NK-92 treated with Interleukin-12 subunit alpha and Interleukin-12 subunit beta, amount 100 ng/mL, for 24 hours (cell line): ENCODE results near the gene GPR21.

Experiments used
- DNase-seq: peaks from one replicate; lab custom pipeline; 2025; lab: John Stamatoyannopoulos, UW

Gene GPR21

DNA sequence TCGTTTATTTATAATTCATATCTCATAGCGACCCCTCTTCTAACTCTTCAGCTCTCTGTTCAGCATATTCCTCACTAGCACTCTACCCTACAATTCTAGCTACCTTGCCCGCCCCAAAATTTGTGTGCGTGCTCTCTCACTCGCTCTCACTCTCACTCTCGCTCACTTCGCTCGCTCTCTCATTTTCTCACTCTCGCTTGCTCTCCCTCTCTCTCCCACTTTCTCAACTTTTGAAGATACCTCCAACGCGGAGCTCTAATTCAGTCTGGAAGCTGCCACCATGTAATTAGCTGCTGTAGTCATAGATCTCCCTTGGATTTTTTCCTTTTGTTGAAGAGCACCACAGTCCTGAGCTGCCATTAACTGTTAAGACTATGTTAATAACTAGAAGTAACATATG lies 30.4 kb downstream of the GPR21 start:
- no peak for DNase-seq

DNA sequence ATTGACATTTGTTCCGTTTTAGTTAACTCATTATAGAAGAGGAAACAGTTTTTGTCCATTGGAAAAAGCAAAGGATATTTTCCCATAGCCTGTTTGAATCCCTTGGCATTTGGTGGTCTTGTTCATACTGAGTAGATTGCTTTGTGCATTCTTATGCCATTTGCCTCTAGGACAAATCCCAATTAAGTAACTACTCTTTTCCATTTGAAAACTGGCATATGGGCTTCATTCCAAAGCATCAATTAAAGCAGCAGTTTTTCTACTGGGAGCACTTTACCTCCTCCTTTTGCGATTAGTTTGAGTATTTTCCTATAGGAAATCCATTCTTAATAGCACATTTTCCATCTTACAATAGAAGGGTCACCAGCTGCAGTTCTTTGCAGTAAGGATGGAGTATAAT lies 31.2 kb downstream of the GPR21 start:
- no peak for DNase-seq

DNA sequence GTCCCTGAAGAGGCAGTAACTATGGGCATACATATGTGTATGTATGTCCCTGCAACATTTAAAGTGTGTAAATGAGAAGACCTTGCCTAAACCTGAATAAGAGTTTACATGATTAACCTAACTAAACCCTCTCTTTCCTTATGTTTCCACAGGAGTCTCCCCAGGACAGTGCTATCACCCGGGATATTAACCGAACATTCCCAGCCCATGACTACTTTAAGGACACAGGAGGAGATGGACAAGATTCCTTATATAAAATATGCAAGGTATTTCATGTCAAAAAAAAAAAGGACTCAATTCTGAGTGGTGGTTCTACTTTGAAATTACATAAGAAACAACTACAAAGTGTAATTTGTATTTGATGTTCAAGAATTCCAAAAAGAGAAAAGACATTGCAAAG lies 31.7 kb downstream of the GPR21 start:
- DNase-seq, result no peak

DNA sequence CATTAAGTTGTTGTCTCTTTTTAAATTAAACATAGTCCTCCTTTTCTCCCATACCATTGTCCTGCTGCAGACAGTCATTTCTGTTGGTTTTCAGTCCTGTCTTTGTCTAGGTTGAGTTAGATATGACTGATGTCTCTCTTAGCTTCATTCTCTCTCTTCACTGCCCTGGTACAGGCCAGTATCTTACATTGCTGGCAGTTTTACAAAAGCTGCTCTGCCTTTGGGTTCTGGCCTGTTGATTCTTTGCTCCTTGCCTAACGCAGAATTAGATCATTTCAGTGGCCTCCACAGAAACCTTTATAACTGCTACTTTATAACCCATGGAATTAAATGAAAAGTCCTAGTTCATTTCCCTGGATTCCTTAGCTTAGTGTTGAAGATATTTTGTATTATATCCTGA lies 33.7 kb downstream of the GPR21 start:
- DNase-seq, result no peak

DNA sequence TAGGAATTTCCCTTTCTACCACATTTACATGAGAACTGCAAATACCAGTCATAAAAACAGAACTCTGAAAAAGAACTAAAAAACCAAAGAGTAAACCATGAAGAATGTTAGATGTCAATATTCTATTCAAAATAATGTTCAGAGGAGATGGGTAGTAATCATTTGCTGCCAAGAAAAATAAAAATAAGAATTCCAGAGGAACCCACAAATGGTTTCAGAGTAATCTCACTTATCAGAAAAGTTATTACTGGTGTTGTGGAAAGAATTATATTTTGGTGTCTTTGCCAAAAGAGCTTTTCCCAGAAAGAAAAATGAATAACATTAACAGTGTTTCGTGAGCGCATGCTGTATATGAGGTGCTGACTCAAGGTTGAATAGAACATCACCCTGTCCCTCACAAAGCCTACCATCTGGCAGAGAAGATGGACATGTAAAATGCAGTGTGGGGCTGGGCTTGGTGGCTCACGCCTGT lies 35.6 kb downstream of the GPR21 start:
- no peak for DNase-seq

DNA sequence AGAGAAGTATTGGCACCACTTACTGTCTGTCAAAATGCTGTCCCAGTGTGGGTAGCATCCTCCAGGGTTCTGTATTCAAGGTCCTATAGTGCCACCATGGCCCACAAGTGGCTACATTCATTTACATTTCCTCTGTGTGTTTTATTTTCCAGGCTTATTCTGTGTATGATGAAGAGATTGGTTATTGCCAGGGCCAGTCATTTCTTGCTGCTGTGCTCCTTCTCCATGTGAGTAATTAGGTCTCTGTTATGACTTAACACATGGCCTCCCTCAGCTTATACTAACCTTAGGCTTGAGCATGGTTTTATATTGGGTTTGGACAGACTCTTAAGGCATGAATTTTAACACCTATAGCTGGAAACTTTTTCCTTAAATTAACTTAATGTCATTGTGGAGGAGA lies 36.7 kb downstream of the GPR21 start:
- no peak for DNase-seq

DNA sequence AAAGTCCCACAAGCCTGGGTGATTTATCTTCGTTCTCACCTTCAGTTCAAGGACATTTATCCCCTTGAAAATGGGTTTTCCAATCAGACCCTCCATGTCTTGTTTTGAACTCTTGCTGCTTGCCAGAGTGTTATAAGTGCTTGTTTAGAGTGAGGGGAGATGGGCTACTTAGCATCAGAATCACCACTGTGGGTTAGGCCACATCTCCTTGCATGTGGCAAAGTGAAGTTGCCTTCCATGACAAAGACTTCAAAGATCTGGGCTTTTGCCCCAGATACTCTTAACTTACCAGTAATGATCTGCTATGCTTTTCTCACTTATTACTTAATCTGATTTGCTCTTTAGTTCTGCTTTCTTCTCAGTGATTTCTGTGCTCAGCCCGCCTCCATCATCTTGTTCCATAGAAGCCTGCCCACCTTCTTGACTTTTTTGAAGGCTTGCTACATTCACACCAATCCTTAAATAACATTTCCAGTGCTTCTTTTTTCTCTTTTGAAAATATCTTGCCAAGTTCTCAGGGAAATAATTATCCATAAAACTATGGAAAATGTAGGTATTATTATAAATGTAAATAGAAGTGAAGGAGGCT lies 39.0 kb downstream of the GPR21 start:
- DNase-seq, result no peak

DNA sequence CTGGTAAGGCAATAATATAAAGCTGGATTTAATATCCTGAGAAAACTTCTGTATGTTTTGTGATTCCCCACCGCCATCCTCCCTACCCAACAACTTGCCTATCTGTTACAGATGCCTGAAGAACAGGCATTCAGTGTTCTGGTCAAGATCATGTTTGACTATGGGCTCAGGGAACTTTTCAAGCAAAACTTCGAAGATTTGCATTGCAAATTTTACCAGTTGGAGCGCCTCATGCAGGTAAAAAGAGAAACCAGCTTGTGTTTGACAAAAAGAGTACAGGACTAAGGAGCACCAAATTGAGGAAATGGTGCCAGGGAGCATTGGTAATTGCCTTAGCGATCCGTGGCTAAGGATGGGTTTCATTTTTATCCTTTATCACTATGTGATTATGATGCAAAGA lies 40.0 kb downstream of the GPR21 start:
- DNase-seq, result no peak

DNA sequence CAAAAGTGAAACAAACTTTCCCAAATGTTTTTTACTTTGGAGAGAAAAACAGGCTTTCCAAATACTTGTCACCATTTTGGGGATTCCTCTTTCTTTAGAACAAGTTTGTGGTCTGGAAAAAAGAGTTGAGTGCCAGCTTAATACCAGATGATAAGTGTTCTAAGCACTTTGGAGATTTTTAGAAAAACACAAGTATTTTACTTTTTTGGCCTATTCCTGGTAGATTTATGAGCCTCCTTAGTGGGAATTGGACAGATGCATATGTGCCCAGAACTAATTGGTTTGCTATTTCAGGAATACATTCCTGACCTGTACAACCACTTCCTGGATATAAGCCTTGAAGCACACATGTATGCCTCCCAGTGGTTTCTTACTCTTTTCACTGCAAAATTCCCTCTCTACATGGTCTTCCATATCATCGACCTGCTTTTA lies 40.5 kb downstream of the GPR21 start:
- no peak for DNase-seq

DNA sequence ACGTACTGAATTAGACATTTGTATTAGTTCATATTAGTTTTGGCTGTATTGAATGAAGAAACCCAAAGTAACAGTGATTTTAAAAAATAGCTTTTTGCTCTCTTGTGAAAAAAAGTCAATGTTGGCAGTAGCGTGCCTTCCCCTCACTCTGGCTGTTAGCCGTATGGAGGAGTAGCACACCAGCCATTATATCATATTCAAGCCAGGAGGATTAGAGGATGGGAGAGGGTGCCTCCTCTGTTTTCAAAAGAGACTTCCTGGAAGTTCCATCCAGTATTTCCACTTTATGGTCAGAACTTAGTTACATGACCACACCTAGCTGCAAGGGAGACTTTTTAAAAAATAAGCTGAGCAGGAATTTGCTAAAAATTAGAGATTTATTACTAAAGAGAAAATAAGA lies 41.2 kb downstream of the GPR21 start:
- DNase-seq, result no peak

DNA sequence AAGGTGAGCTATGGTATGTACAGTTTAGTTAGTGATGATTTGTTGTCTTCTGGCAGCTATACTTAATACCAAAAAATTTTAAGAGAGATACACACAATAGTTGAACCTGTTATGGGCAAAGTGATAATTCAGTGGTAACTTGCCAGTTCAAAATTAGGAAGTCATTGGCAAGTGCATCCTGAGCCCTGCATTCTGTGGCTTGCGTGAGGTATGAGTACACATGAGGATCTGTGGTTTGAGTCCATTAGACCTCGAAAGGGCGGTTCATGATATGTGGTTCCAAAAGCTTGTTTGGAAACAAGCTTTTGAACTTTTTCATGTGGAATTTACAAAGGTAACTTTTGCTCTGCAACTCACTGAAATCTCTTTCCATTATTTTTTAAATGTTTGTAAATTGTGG lies 47.0 kb downstream of the GPR21 start:
- DNase-seq, result no peak

DNA sequence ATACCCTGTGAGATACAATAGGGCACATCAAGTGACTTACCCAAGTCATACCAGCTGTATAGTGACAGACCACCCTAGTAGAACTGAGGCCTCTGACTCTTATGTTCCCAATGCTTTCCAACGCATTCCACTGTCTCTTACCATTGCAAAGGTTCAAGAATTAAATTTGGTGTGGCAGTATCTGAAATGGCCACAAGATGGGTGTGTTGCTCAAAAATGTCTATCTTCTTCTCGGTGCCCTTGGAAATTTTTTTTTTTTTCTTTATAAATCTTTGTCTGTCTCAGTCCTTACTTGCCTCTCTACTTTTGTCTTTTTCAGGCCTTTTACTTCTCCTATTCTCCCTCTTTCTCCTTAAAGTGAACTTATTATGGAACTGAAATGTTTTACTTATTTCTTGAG lies 48.4 kb downstream of the GPR21 start:
- DNase-seq, result no peak

DNA sequence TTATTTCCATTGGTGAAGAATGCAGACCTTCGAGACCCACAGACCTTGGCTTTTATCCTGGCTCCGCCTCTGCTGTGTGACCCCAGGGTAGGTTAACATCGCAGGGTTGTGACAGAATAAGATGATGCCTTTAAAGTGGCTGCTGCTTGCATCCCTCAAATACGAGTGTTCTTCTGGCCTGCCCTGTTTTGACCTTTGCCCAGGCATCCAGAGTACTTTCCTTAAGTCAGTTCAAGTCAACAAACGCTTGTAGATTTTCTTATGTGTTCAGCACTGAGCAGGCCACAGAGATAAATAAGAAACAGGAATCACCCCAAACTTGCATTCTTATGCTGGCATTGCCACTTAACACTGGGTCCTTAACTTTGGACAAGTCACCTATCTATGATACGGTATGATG lies 50.2 kb downstream of the GPR21 start:
- no peak for DNase-seq

DNA sequence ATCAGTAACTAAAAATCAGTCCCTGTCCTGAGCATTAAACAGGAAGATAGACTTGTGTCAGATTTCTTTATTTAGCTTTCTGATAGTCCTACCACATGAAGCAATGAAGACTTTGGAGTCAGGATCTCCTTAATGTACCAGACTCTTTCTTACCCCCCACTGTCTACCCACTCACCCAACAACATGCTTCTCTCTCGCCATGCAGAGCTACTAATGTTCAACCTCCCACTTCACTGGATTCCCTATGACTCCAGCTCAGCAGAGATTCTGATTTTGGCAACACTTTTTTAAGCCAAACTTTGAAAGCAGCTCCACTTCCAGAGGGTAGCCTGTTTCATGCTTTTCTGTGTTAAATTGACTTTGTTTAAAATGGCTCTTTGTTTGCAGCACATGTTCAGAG lies 50.8 kb downstream of the GPR21 start:
- no peak for DNase-seq
